Left lobe of liver (tissue), 2 donors: Measurements from ENCODE around the gene GIMAP4. TPM values are rescaled to one million over a fixed set of nuclear protein-coding genes. Genes with fewer than 3 reads are reported as not detected.
"Not testable (repeated sequence)": the region's sequence is repeated elsewhere in the genome, so short reads cannot be mapped to it uniquely, and the experiment has no call there.

ENCODE experiments used
- ATAC-seq: fragments of 200-7000 bp; cut with Tn5 transposase; one replicate; pipeline ENCODE4 v1.9.1; 2020; ENCODE audit warnings: mild to moderate bottlenecking, moderate library complexity
- DNase-seq: peaks from one replicate; pipeline ENCODE4 v3.0.0-alpha.2; 2020; ENCODE audit warnings: low spot score
- total RNA-seq: library from RNA; stranded (reverse); gene quantifications from one replicate; pipeline ENCODE4 v1.2.1, GENCODE V29; 2021
- donor health status: DM: no; HTN: no; CAD: no; lungs with moderate emphysema.
- donor health status: DM: no; HTN: yes; CAD: no.

GIMAP4 gene
- total RNA-seq: 9.8 TPM

DNA sequence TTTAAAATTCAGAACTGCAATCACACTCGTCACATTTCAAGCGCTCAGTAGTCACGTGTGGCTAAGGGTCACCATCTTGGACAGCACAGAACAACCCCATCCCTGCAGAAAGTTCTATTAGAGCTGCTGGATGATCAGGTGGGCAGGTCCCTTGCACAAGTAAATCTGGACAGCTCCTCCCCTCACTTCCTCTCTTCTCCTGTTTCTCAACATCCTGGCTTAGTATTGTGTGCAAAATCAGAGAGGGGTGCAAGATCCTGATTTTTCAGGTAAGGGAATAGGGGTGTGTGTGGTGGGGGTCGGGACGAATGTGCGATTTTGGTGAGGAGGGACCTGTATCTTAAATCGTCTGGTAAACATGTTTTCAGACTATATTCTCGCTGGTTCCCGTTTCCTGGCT is at the start of gene GIMAP4:
Gene GIMAP4, plus strand, starts transcription at position 222 of the 400 bp plus-strand sequence. CDS start 2,512 bp downstream, outside the sequence.
- ATAC-seq: peak; percentile 58
- DNase-seq: no peak

DNA sequence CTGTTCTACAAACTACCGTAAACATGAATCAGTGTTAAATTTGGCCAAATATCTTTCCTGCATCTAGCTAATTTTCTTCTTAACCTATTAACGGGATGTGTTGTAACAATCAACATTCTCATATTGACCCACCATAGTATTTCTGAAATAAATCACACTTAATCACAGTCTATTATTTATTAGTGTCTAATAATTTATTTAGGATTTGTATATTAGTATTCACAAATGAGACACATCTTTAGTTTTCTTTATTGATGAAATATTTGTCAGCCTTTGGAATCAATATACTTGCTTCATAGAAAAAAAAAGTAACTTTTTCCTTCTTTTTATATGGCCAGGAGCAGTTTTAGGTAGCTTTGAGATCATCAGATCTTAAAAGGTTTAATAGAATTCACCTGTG is 47.9 kb upstream of the GIMAP4 start:
- DNase-seq (no peak), ATAC-seq (no peak)

- no peak for ATAC-seq
- no peak for DNase-seq
These were observed 47.0 kb upstream of the GIMAP4 start for GRCh38 chr7:150520145-150520544.

GRCh38 chr7:150522931-150523330 is 44.3 kb upstream of the GIMAP4 start:
- not testable (repeated sequence) for DNase-seq, ATAC-seq

GRCh38 chr7:150524018-150524417 is 43.2 kb upstream of the GIMAP4 start:
- DNase-seq (no peak), ATAC-seq (no peak)

GRCh38 chr7:150531704-150532103 is 35.5 kb upstream of the GIMAP4 start:
- no peak for DNase-seq
- ATAC-seq: no peak

- DNase-seq (no peak), ATAC-seq (no peak)
These were observed 28.9 kb upstream of the GIMAP4 start for GRCh38 chr7:150538259-150538658.

GRCh38 chr7:150553163-150553562 is 14.0 kb upstream of the GIMAP4 start:
- no peak for ATAC-seq

DNA sequence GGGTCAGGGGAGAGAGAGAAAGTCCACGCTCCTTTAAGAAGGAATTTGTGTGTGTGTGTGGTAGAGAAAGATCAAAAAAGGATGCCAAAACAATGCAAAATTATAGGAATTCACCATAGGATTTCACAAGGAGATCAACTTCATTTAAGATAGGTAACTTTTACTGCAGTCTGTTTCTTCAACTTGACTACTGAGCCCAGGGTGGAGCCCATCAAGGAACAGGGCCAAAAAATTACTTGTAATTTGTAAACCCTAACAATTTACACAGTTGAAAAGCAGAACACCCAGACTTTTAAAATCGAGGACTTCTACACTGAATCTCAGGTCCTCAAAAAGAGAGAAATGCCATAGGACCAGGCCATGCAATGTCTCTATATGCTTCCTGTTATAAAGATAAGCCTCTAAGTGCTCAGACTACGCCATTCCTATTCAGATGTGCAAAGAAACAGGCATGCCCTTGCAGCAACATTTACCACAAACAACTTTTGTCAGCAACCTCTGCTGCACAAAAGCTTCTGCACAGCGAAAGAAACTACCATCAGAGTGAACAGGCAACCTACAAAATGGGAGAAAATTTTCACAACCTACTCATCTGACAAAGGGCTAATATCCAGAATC is 10.6 kb upstream of the GIMAP4 start:
- DNase-seq (no peak), ATAC-seq (peak; percentile 60)

More at GRCh38 chr7:150553163-150553562, 14.0 kb upstream of the GIMAP4 start:
- DNase-seq: no peak

- DNase-seq (no peak), ATAC-seq (no peak)
These were observed 6.7 kb upstream of the GIMAP4 start for GRCh38 chr7:150560486-150560885.

GRCh38 chr7:150562919-150563318 is 4.3 kb upstream of the GIMAP4 start:
- DNase-seq (no peak), ATAC-seq (no peak)

DNA sequence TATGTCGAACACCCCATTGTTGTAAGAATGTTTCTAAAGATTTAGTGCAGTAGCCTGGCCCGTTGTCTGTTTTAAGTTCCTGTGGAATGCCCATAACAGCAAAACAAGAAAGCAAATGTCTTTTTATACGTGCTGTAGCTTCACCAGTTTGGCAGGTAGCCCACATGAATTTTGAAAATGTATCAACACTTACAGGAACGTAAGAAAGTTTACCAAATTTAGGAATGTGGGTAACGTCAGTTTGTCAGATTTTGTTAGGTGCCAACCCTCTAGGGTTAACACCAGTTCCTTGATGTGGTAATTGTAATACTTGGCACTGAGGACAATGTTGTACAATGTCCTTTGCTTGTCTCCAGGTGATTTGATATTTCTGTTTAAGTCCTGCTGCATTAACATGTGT is 3.2 kb upstream of the GIMAP4 start:
- ATAC-seq (no peak), DNase-seq (no peak)

DNA sequence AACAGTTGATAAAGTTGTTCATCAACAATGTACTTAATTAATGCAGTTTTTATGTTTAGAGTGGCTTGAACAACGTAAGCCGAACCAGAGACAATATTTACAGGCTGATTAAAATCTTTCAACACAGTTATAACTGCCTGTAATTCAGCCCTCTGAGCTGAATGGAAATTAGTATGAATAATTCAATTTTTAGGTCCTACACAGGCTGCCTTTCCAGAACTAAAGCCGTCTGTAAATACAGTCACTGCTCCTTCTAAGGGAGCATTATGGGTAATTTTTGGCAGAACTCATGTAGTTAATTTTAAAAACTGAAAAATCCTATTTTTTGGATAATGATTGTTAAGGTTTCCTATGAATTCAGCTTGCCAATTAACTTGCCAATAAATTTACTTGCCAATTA is 2.6 kb upstream of the GIMAP4 start:
- DNase-seq: no peak
- ATAC-seq: no peak

DNA sequence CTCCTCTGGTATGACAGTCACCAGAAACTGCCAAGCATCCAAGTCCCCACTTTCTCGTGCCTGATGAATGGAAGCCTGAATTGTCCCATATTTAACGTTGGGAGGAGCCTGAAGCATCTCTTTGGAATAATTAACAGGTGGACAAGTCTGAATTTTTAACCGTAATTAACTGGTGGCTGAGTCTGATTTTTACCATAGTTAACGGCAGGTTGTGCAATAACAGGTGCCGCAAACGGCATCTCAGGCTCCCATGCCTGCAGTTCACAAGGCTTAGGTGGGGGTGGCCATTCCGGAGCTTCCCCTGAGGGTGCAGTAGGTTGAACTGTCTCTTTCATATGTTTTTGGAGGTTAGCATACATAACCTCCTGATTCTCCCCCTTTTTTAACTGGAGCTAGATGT is 2.0 kb upstream of the GIMAP4 start:
- no peak for ATAC-seq
- no peak for DNase-seq

- no peak for DNase-seq
- no peak for ATAC-seq
These were observed 1.1 kb upstream of the GIMAP4 start for GRCh38 chr7:150566123-150566522.

DNA sequence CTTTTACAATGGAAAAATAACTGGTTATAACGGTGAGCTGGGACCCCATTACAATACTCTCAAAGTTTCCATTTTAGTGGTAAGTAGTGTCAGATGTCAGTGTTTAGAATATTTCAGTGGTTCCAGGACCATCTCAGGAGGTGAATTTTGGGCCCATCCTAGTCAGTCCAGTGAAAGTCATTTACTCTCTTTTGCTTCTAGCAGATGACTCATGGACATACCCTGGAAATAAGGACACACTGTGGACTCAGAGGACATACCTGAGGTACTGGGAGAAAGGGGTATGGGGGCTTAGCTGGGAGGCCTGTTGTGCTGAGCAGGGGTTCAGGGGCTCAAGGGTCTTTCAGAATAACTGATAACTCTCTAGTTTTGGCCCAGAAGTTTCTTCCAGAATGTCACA is 618 bp upstream of the GIMAP4 start:
- DNase-seq: no peak
- ATAC-seq: no peak

GRCh38 chr7:150567871-150568301 is 696 bp downstream of the GIMAP4 start:
- DNase-seq (no peak), ATAC-seq (peak; percentile 15)

- ATAC-seq (no peak), DNase-seq (no peak)
These were observed 1.5 kb downstream of the GIMAP4 start for GRCh38 chr7:150568714-150569113.

GRCh38 chr7:150569245-150569955 is 2.2 kb downstream of the GIMAP4 start:
- DNase-seq: no peak
- ATAC-seq: no peak

DNA sequence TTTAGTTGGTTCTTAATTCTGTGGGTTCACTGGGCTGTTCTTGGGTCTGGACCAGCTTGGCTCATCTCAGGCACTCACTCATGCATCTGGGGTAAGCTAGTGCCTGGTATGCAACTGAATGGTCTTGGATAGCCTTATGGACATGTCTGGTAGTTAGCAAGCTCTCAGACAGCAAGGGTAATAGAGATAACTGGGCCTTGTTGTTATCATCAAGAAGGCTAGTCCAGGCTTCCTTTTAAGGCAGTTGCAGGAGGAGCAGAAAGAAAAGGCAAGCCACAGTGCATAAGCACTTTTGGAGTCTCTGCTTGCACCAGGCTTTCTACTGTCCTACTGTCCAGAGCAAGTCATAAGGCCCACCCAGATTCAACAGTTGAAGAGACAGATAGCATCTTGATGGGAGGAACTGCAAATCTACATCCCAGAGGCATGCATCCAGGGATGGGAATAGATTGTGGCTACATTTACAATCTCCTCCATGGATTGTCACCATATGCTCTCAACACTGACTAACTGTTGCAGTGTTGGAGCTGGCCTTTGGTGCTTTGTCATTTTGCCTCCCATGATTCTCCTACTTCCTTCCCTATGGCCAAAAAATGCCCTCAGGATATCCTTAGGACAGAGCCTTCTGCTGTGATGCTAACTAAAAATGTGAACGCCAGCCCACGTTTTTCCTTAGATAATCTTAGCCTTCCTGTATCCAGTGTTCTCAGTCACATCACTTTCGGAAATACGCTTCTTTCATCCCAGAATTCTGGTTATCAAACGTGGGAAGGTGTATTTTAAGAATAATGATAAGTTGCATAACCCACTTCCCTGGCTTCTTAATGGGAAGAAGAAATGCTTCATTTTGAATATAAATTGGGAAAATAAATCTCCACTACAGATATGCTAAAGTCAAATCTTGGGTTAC is 3.6 kb downstream of the GIMAP4 start:
- DNase-seq (no peak), ATAC-seq (no peak)

DNA sequence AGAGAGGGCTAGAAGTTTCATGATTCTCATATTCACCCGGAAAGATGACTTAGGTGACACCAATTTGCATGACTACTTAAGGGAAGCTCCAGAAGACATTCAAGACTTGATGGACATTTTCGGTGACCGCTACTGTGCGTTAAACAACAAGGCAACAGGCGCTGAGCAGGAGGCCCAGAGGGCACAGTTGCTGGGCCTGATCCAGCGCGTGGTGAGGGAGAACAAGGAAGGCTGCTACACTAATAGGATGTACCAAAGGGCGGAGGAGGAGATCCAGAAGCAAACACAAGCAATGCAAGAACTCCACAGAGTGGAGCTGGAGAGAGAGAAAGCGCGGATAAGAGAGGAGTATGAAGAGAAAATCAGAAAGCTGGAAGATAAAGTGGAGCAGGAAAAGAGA is 5.3 kb downstream of the GIMAP4 start:
- DNase-seq (no peak), ATAC-seq (no peak)
